AG04450 (cell line): Measurements from ENCODE around the gene CSTPP1. TPM values are rescaled to one million over a fixed set of nuclear protein-coding genes. Genes with fewer than 3 reads are reported as not detected.

Source experiments
- CTCF ChIA-PET: fragments of 300-600, 350-600 bp; formaldehyde crosslinking; extraction: SDS; loops from one replicate; lab custom pipeline; 2022; ENCODE audit warnings: antibody characterized with exemption, inconsistent platforms; lab: Charles Lee
- POLR2A ChIA-PET: fragments of 350-600 bp; formaldehyde crosslinking; extraction: SDS; loops from one replicate; lab custom pipeline; 2021; ENCODE audit warnings: antibody characterized with exemption, inconsistent platforms; lab: Yijun Ruan, JAX
- DNase-seq: peaks from one replicate; pipeline ENCODE4 v3.0.0-alpha.2; 2011; ENCODE audit warnings: low read depth, low spot score
- H3K27ac ChIP-seq: one replicate; pipeline ENCODE4 v1.5.1; 2012; ENCODE audit warnings: low read depth, low read length, control low read depth
- H3K27me3 ChIP-seq: one replicate; pipeline ENCODE4 v1.6.0; 2012; ENCODE audit warnings: low read length; ENCODE audit not compliant: control insufficient read depth, insufficient read depth
- H3K4me3 ChIP-seq: 2 replicates; pipeline ENCODE4 v1.5.1; 2011; ENCODE audit warnings: mild to moderate bottlenecking, low read depth, low read length, control low read depth
- H3K9me3 ChIP-seq: 2 replicates; pipeline ENCODE4 v1.5.1; 2012; ENCODE audit warnings: low read length; ENCODE audit not compliant: control insufficient read depth, insufficient read depth
- polyA plus RNA-seq: library from polyadenylated mRNA; depleted of rRNA; stranded (reverse); fragments of >200 nt; gene quantifications from 2 replicates; pipeline ENCODE4 v1.2.3, GENCODE V29; 2011
- TF ChIP-seq, protein P1 (sequence below): IDR thresholded peaks from 2 replicates; pipeline ENCODE4 v1.5.1; 2011; ENCODE audit warnings: low read depth, low read length, control low read depth, inconsistent platforms

The CSTPP1 gene
- polyA plus RNA-seq, 1 experiment, result 30.2 TPM

DNA sequence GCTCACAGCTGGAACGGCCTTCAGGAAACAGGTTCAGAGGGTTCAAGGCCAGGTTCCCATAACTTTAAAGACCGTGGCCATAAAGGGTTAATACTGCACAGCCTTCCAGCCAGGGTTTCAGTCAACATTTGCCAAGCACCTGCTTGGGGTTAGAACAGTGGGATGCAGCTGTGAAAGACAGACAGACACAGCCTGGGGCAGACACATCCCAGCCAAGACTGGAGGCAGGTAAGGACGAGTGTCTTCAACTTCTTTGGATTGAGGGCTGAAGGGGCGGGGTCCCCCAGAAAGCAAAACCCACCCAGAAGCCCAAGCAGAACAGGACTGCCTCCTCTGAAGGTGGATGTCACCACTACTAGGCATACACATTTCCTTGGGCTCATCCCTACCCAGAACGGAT lies 225.9 kb downstream of the CSTPP1 start:
- TF ChIP-seq, protein P1, sequence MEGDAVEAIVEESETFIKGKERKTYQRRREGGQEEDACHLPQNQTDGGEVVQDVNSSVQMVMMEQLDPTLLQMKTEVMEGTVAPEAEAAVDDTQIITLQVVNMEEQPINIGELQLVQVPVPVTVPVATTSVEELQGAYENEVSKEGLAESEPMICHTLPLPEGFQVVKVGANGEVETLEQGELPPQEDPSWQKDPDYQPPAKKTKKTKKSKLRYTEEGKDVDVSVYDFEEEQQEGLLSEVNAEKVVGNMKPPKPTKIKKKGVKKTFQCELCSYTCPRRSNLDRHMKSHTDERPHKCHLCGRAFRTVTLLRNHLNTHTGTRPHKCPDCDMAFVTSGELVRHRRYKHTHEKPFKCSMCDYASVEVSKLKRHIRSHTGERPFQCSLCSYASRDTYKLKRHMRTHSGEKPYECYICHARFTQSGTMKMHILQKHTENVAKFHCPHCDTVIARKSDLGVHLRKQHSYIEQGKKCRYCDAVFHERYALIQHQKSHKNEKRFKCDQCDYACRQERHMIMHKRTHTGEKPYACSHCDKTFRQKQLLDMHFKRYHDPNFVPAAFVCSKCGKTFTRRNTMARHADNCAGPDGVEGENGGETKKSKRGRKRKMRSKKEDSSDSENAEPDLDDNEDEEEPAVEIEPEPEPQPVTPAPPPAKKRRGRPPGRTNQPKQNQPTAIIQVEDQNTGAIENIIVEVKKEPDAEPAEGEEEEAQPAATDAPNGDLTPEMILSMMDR, result no peak
- DNase-seq, result no peak
- CTCF ChIA-PET, result interaction anchor here (0.5 to 2.1 kb wide), 12 partner anchors 9 to 292 kb away, joined by 3 to 16 read pairs (median 6); no protein-coding TSS in a partner anchor
- Histone ChIP-seq H3K27me3 (no peaks in the 10 kb centered on the region), H3K27ac (no peak overlapping the region), H3K4me3 (no peak overlapping the region), H3K9me3 (no peaks in the 10 kb centered on the region)
- POLR2A ChIA-PET, result interaction anchor here (0.8 to 1.5 kb wide), 2 partner anchors 10 to 297 kb away, joined by 3 to 5 read pairs; no protein-coding TSS in a partner anchor

DNA sequence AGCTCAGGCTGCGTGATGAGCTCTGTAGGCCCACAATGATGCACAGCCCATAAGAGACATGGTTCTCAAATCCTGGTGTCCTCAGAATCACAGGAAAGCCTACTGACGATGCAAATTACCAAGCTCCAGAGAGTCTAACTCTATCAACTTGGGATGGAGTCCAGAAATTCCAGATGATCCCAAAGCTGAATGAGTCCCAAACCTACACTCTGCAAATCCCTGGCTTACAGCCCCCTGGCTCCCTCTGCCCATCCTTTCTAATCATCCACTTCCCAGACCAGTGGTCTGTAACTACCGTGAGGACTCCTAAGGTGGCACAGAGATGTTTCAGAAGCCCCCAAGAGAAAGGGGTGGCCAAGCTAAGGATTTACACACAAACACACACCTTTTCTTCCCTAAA lies 226.6 kb downstream of the CSTPP1 start:
- ChIA-PET CTCF (interaction anchor here (0.5 to 1.7 kb wide), 11 partner anchors 10 to 281 kb away, joined by 3 to 12 read pairs (median 4); no protein-coding TSS in a partner anchor), POLR2A (interaction anchor here (0.7 to 1.5 kb wide), 2 partner anchors 10 to 311 kb away, joined by 5 read pairs; no protein-coding TSS in a partner anchor)
- H3K4me3 ChIP-seq, result no peak overlapping the region
- TF ChIP-seq, protein P1, result no peak
- no peak overlapping the region for H3K27ac ChIP-seq
- H3K9me3 ChIP-seq, result no peaks in the 10 kb centered on the region
- DNase-seq, result no peak
- H3K27me3 ChIP-seq, result no peaks in the 10 kb centered on the region

DNA sequence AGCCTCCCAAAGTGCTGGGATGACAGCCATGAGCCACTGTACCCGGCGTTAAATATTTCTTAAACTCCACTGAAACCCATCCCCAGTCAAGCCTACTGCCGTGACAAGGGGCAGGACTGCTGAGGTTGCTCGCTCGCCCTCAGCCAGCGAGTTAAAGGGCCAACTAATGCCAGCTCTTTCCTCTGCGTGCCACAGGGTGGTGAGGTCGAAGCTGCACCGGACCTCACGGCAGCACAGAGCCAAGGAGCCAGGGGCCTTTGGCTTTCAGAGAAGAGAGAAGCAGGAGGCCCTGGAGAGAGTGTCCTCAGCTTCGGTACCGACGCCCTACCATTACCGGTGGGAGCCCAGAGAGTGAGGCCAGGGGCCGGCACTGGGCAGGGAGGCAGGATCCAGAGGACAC lies 227.3 kb downstream of the CSTPP1 start:
- POLR2A ChIA-PET, result no interaction called here
- no peaks in the 10 kb centered on the region for H3K27me3 ChIP-seq
- no peak overlapping the region for H3K27ac ChIP-seq
- DNase-seq, result no peak
- TF ChIP-seq, protein P1, result no peak
- H3K9me3 ChIP-seq, result no peaks in the 10 kb centered on the region
- CTCF ChIA-PET, result interaction anchor here (1.7 kb wide), 1 partner anchor 95 kb away, joined by 6 read pairs; no protein-coding TSS in a partner anchor
- H3K4me3 ChIP-seq, result no peak overlapping the region

DNA sequence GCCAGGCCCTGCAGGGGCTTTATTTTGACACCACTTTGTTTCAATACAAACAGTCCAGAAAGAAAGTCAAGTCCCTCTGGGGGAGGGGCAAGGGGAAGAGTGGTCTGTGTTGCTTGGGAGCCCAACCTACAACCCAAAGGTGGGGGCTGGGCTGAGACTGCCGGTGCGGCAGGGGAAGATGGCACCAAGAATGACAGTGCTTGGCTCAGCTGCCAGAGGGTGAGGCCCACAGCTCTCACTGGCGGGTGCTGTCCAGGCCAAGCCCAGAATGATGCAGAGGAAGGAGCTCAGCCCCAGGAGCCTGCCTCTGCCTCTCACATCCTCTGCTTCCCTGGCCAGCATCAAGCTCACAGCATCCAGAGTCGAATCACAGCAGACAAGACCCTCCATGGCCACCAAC lies 227.8 kb downstream of the CSTPP1 start:
- POLR2A ChIA-PET, result no interaction called here

More for the DNA sequence above, 227.8 kb downstream of the CSTPP1 start:
- Histone ChIP-seq H3K27me3 (no peaks in the 10 kb centered on the region), H3K4me3 (no peak overlapping the region), H3K27ac (no peak overlapping the region), H3K9me3 (no peaks in the 10 kb centered on the region)
- TF ChIP-seq, protein P1, result no peak
- CTCF ChIA-PET, result interaction anchor here (1.0 kb wide), 1 partner anchor 15 kb away, joined by 3 read pairs; no protein-coding TSS in a partner anchor
- no peak for DNase-seq
